ENCODE measurements around the gene PRKN.
"Not testable (repeated sequence)": the region's sequence is repeated elsewhere in the genome, so short reads cannot be mapped to it uniquely, and the experiment has no call there.

PRKN gene

GRCh38 chr6:161338015-161338414 is 1389.6 kb downstream of the PRKN start:
- TF ChIP-seq ZFX (IDR thresholded peaks at IDR 0.05) (no peak), CTCF (conservative IDR thresholded peaks at IDR 0.05) (no peak)
- H3K27ac ChIP-seq = no peak overlapping the region

- H3K27ac ChIP-seq = no peak overlapping the region
- TF ChIP-seq CTCF (conservative IDR thresholded peaks at IDR 0.05) = no peak
- no peak for TF ChIP-seq ZFX (IDR thresholded peaks at IDR 0.05)
Observed at GRCh38 chr6:161336479-161336878, 1391.1 kb downstream of the PRKN start.

GRCh38 chr6:161333410-161333809 is 1394.2 kb downstream of the PRKN start:
- TF ChIP-seq CTCF (conservative IDR thresholded peaks at IDR 0.05) = no peak
- TF ChIP-seq ZFX (IDR thresholded peaks at IDR 0.05) = no peak
- no peak overlapping the region for H3K27ac ChIP-seq

GRCh38 chr6:161331402-161332081 is 1396.0 kb downstream of the PRKN start:
- peak overlapping the region; percentile 52; the same call in 1 of the 2 replicates for H3K27ac ChIP-seq

- TF ChIP-seq CTCF (conservative IDR thresholded peaks at IDR 0.05) = no peak
- no peak for TF ChIP-seq ZFX (IDR thresholded peaks at IDR 0.05)
- no peak overlapping the region for H3K27ac ChIP-seq
Observed at GRCh38 chr6:161327360-161327953, 1400.1 kb downstream of the PRKN start.

GRCh38 chr6:161319231-161319630 is 1408.3 kb downstream of the PRKN start:
- TF ChIP-seq ZFX (IDR thresholded peaks at IDR 0.05) (no peak), CTCF (conservative IDR thresholded peaks at IDR 0.05) (no peak)
- H3K27ac ChIP-seq = no peak overlapping the region

GRCh38 chr6:161318456-161318855 is 1409.1 kb downstream of the PRKN start:
- TF ChIP-seq CTCF (conservative IDR thresholded peaks at IDR 0.05) (no peak), ZFX (IDR thresholded peaks at IDR 0.05) (no peak)
- no peak overlapping the region for H3K27ac ChIP-seq

- no peak overlapping the region for H3K27ac ChIP-seq
- TF ChIP-seq CTCF (conservative IDR thresholded peaks at IDR 0.05) (no peak), ZFX (IDR thresholded peaks at IDR 0.05) (no peak)
Observed at GRCh38 chr6:161316531-161316930, 1411.0 kb downstream of the PRKN start.

- not testable (repeated sequence) for H3K27ac ChIP-seq
Observed at GRCh38 chr6:161315246-161315917, 1412.2 kb downstream of the PRKN start.

GRCh38 chr6:161314541-161315245 is 1412.9 kb downstream of the PRKN start:
- H3K27ac ChIP-seq = not testable (repeated sequence)

All from C4-2B (cell line).